HCT116 (cell line): ENCODE results near the gene CACNG5. TPM values are rescaled to one million over a fixed set of nuclear protein-coding genes. Genes with fewer than 3 reads are reported as not detected.

Experiments used
- ATAC-seq: fragments of 200-7000 bp; cut with Tn5 transposase; 2 replicates; pipeline ENCODE4 v1.9.1; 2020; ENCODE audit warnings: mild to moderate bottlenecking, moderate library complexity
- BruUV-seq: library from RNA; stranded (reverse); fragments of 400-500 nt; replicated peaks from 2 replicates; lab custom pipeline; 2021; lab: Mats Ljungman, UMichigan
- CTCF ChIA-PET: fragments of 300-600 bp; sonication (Branson Sonifier 250); formaldehyde crosslinking; loops from one replicate; lab custom pipeline; 2021; ENCODE audit warnings: antibody characterized with exemption; lab: Charles Lee
- POLR2A ChIA-PET: fragments of 300-600, 350-600 bp; sonication (Branson Sonifier 250); formaldehyde crosslinking; loops from one replicate; lab custom pipeline; 2021; ENCODE audit warnings: antibody characterized with exemption; lab: Charles Lee
- RAD21 ChIA-PET, 2 experiments: fragments of 300-600 bp; sonication (Branson Sonifier 250); formaldehyde crosslinking; loops; one replicate each; lab custom pipeline; 2023; ENCODE audit warnings: low total read pairs in 2 of 2; ENCODE audit not compliant: uncharacterized antibody in 2 of 2, unreplicated experiment in 2 of 2, low non-redundant PET in 1 of 2; lab: Charles Lee
- DNase-seq: peaks from one replicate; pipeline ENCODE4 v3.0.0-alpha.2; 2010; ENCODE audit warnings: low read depth, low spot score
- H2AFZ ChIP-seq: fragments of 200-600 bp; shearing (Covaris generic), sonication (generic); 2 replicates; pipeline ENCODE4 v1.6.1; 2017; ENCODE audit warnings: low read depth, mixed run types, mixed read lengths, antibody characterized with exemption, low read length; ENCODE audit not compliant: poor library complexity, severe bottlenecking
- H3K27ac ChIP-seq: 2 replicates; pipeline ENCODE4 v1.5.1; 2012; ENCODE audit warnings: low read depth, low read length
- H3K27me3 ChIP-seq: fragments of 200-600 bp; sonication (generic); 2 replicates; pipeline ENCODE4 v1.6.1; 2016; ENCODE audit warnings: mixed run types, low read length, mixed read lengths; ENCODE audit not compliant: insufficient read depth
- H3K36me3 ChIP-seq, 2 experiments: fragments of 200-500 bp in 1 of 2; fragments of 200-600 bp in 1 of 2; sonication (Bioruptor generic) in 1 of 2; sonication (generic) in 1 of 2; 2 replicates each; pipeline versions ENCODE4 v1.5.1 to v1.6.1; 2014 to 2016; ENCODE audit warnings: low read length in 2 of 2, inconsistent platforms in 1 of 2, mixed read lengths in 1 of 2, mixed run types in 1 of 2; ENCODE audit not compliant: insufficient read depth in 2 of 2, control insufficient read depth in 1 of 2
- H3K4me1 ChIP-seq, 2 experiments: fragments of 200-600 bp in 1 of 2; sonication (generic) in 1 of 2; 2 replicates each; pipeline versions ENCODE4 v1.5.1 to v1.6.1; 2012 to 2017; ENCODE audit warnings: low read length in 2 of 2, inconsistent platforms in 1 of 2, mild to moderate bottlenecking in 1 of 2, mixed read lengths in 1 of 2, mixed run types in 1 of 2, moderate library complexity in 1 of 2; ENCODE audit not compliant: insufficient read depth in 2 of 2, control insufficient read depth in 1 of 2
- H3K4me2 ChIP-seq: fragments of 200-600 bp; sonication (generic); 2 replicates; pipeline ENCODE4 v1.6.1; 2017; ENCODE audit warnings: mixed run types, low read length, mixed read lengths
- H3K4me3 ChIP-seq, 2 experiments: fragments of 200-600 bp in 1 of 2; sonication (generic) in 1 of 2; replicated peaks in 1 of 2; 2 replicates each; pipeline ENCODE4 v1.5.1; 2011 to 2016; ENCODE audit warnings: low read length in 2 of 2, control low read depth in 1 of 2, low read depth in 1 of 2, mild to moderate bottlenecking in 1 of 2, mixed read lengths in 1 of 2, mixed run types in 1 of 2
- H3K79me2 ChIP-seq: fragments of 200-600 bp; sonication (generic); 2 replicates; pipeline ENCODE4 v1.6.1; 2017; ENCODE audit warnings: mild to moderate bottlenecking, mixed run types, low read length, moderate library complexity, mixed read lengths; ENCODE audit not compliant: insufficient read depth
- H3K9ac ChIP-seq: fragments of 200-600 bp; sonication (generic); 2 replicates; pipeline ENCODE4 v1.6.1; 2016; ENCODE audit warnings: low read length, mixed read lengths
- H3K9me2 ChIP-seq: fragments of 200-600 bp; sonication (generic), shearing (Covaris generic); 2 replicates; pipeline ENCODE4 v1.6.1; 2017; ENCODE audit warnings: mixed run types, mild to moderate bottlenecking, moderate library complexity; ENCODE audit not compliant: insufficient read depth
- H3K9me3 ChIP-seq, 2 experiments: fragments of 200-500 bp in 1 of 2; fragments of 200-600 bp in 1 of 2; sonication (Bioruptor generic) in 1 of 2; sonication (generic) in 1 of 2; 2 replicates each; pipeline ENCODE4 v1.6.1; 2014 to 2017; ENCODE audit warnings: low read length in 2 of 2, mixed read lengths in 2 of 2, inconsistent platforms in 1 of 2, low read depth in 1 of 2, mild to moderate bottlenecking in 1 of 2, mixed run types in 1 of 2, moderate library complexity in 1 of 2; ENCODE audit not compliant: control insufficient read depth in 1 of 2, insufficient read depth in 1 of 2
- H4K20me1 ChIP-seq: fragments of 200-600 bp; sonication (generic), shearing (Covaris generic); 2 replicates; pipeline ENCODE4 v1.6.1; 2017; ENCODE audit warnings: mixed run types, mild to moderate bottlenecking, moderate library complexity; ENCODE audit not compliant: insufficient read depth
- CEBPB ChIP-seq: IDR thresholded peaks from 2 replicates; pipeline ENCODE4 v1.6.1; 2012; ENCODE audit warnings: low read depth
- CTCF ChIP-seq, 3 experiments: fragments of 200-600 bp in 1 of 3; sonication (generic) in 1 of 3; IDR thresholded peaks in 2 of 3; conservative IDR thresholded peaks in 1 of 3; 2 replicates each; pipeline ENCODE4 v1.5.1; 2012 to 2017; ENCODE audit warnings: low read depth in 2 of 3, low read length in 2 of 3, antibody characterized with exemption in 1 of 3, borderline replicate concordance in 1 of 3, control low read depth in 1 of 3, mild to moderate bottlenecking in 1 of 3, mixed read lengths in 1 of 3, mixed run types in 1 of 3, moderate library complexity in 1 of 3; ENCODE audit not compliant: insufficient read depth in 1 of 3
- EGR1 ChIP-seq: IDR thresholded peaks from 2 replicates; pipeline ENCODE4 v1.6.1; 2012; ENCODE audit warnings: low read depth
- ELF1 ChIP-seq: IDR thresholded peaks from 2 replicates; pipeline ENCODE4 v1.6.1; 2012; ENCODE audit warnings: low read depth, borderline replicate concordance
- EZH2 ChIP-seq: fragments of 200-600 bp; sonication (generic); IDR thresholded peaks from 2 replicates; pipeline ENCODE4 v1.6.1; 2017; ENCODE audit warnings: antibody characterized with exemption, mixed run types
- FOSL1 ChIP-seq: IDR thresholded peaks from 2 replicates; pipeline ENCODE4 v1.6.1; 2012; ENCODE audit warnings: low read depth
- JUND ChIP-seq: IDR thresholded peaks from 2 replicates; pipeline ENCODE4 v1.6.1; 2012
- MAX ChIP-seq: IDR thresholded peaks from 2 replicates; pipeline ENCODE4 v1.6.1; 2012
- POLR2A ChIP-seq: IDR thresholded peaks from 2 replicates; pipeline ENCODE4 v1.7.0; 2011; ENCODE audit warnings: borderline replicate concordance; ENCODE audit not compliant: insufficient read depth, insufficient read length; ENCODE audit errors: extremely low read depth
- RAD21 ChIP-seq: IDR thresholded peaks from 2 replicates; pipeline ENCODE4 v1.6.1; 2012; ENCODE audit warnings: low read depth, mild to moderate bottlenecking
- REST ChIP-seq: IDR thresholded peaks from 2 replicates; pipeline ENCODE4 v1.6.1; 2012; ENCODE audit warnings: low read depth
- SIN3A ChIP-seq: IDR thresholded peaks from 2 replicates; pipeline ENCODE4 v1.6.1; 2012; ENCODE audit warnings: low read depth
- TCF7L2 ChIP-seq: IDR thresholded peaks from 2 replicates; pipeline ENCODE4 v1.7.0; 2011; ENCODE audit warnings: borderline replicate concordance, inconsistent platforms; ENCODE audit not compliant: insufficient read depth, insufficient read length; ENCODE audit errors: extremely low read depth
- ZFX ChIP-seq: fragments of 450-650 bp; IDR thresholded peaks from 2 replicates; pipeline ENCODE4 v1.6.1; 2017
- ZNF274 ChIP-seq: fragments of 200-500 bp; sonication (Bioruptor generic); IDR thresholded peaks from 2 replicates; pipeline ENCODE4 v1.6.1; 2014; ENCODE audit warnings: mild to moderate bottlenecking, low read depth, low read length, inconsistent platforms
- intact Hi-C: fragments of 100-400 bp; cut with micrococcal nuclease; formaldehyde crosslinking; loops from 2 replicates; pipeline ENCODE4 v1.10.0; 2022
- total RNA-seq: library from RNA; stranded (reverse); gene quantifications from one replicate; pipeline ENCODE4 v1.2.1, GENCODE V29; 2021; ENCODE audit not compliant: unreplicated experiment

The CACNG5 gene
- total RNA-seq, 1 experiment from 2014 or later: not detected

- TF ChIP-seq EGR1 (no peak), MAX (no peak), TCF7L2 (no peak), ELF1 (no peak), CEBPB (no peak), REST (no peak)
- TF ChIP-seq, all 23 proteins: peak for 0
Observed at GRCh38 chr17:66842505-66842904, 7.6 kb downstream of the CACNG5 start (continued).

GRCh38 chr17:66842959-66843358 lies 8.0 kb downstream of the CACNG5 start:
- Histone ChIP-seq H3K9ac (no peak overlapping the region), H2AFZ (no peak overlapping the region), H3K4me1 (no peaks in the 10 kb centered on the region), H3K9me2 (no peaks in the 10 kb centered on the region), H3K4me3 (no peak overlapping the region), H3K27ac (no peak overlapping the region), H3K4me2 (no peak overlapping the region), H3K36me3 (no peaks in the 10 kb centered on the region), H4K20me1 (no peaks in the 10 kb centered on the region), H3K79me2 (no peaks in the 10 kb centered on the region), H3K9me3 (no peaks in the 10 kb centered on the region), H3K27me3 (peaks cover 13% of the 10 kb centered on the region; the same call in 1 of the 2 replicates)
- CTCF ChIA-PET: no interaction called here
- intact Hi-C loops: no loop called here
- RAD21 ChIA-PET: no interaction called here
- POLR2A ChIA-PET: no interaction called here
- no TSS peak for BruUV-seq
- no peak for TF ChIP-seq FOSL1
- no peak for TF ChIP-seq MAX
- TF ChIP-seq ZFX: no peak
- no peak for TF ChIP-seq ZNF274
- TF ChIP-seq POLR2A: no peak
- no peak for TF ChIP-seq JUND
- no peak for TF ChIP-seq RAD21
- TF ChIP-seq CTCF (IDR thresholded peaks at IDR 0.05 in 2 of 3, conservative IDR thresholded peaks at IDR 0.05 in 1 of 3; ENCODE audit: borderline replicate concordance in 1 of 3, insufficient read depth in 1 of 3, low read depth in 2 of 3, low read length in 2 of 3): no peak
- TF ChIP-seq ELF1: no peak
- TF ChIP-seq EZH2: no peak
- no peak for TF ChIP-seq SIN3A
- ATAC-seq (no peak), DNase-seq (no peak)
